GM21381 (cell line): ENCODE results near the gene ARHGAP26.

Source experiments
- ATAC-seq: cut with Tn5 transposase; IDR thresholded peaks from one replicate; pipeline ENCODE4 v1.9.1; 2021; ENCODE audit warnings: mild to moderate bottlenecking, moderate library complexity; ENCODE audit not compliant: unreplicated experiment

The ARHGAP26 gene

DNA sequence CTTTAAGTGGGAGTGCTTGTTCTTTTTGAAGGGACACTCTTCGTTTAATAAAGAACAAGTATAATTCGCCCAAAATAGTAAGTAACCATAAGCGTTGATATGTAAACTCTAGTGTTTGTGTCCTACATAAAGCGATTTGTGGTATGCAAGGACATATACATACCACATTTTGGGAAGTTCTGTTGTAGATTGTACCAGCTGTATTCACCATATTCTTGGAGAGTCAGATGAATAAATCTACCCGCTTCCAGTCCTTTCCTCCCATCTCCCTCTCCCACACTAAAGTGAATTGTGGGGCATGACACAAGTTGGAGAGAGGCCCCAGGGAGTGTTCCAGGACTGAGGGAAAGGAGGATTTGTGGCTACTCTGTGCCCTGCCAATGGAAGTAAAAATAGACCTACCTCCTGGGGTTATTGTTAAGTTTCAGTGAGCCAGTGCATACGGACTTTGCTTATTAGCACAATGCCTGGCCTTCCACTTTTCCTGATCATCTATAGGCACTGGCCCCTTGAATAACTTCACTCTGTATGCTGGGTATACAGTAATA lies 40.6 kb downstream of the ARHGAP26 start:
- ATAC-seq, result no peak

DNA sequence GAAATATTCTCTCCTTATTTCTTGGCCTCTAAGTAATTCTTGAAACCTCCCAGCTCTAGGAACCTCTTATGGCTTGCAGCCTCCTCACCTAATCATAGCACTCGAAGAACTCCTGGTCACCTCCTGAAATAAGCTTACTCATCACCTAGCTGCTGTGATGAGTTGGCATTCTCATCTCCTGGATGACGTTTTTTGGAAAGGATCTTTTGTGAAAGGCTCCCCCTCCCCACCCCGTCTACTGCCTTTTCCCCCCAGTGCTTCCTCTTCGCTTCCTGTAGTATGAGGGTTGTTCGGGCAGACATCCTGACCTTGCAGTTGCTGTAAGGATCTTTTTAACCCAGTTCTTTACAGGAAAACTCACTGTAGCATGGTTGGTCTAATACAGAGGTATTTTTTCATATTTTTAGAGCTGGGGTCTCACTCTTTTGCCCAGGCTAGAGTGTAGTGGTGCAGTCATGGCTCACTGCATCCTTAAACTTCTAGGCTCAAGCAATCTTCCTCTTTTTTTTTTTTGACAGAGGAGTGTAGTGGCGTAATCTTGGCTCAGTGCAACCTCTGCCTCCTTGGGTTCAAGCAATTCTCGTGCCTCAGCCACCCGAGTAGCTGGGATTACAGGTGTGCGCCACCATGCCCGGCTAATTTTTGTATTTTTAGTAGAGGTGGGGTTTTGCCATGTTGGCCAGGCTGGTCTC lies 41.8 kb downstream of the ARHGAP26 start:
- ATAC-seq, result no peak

DNA sequence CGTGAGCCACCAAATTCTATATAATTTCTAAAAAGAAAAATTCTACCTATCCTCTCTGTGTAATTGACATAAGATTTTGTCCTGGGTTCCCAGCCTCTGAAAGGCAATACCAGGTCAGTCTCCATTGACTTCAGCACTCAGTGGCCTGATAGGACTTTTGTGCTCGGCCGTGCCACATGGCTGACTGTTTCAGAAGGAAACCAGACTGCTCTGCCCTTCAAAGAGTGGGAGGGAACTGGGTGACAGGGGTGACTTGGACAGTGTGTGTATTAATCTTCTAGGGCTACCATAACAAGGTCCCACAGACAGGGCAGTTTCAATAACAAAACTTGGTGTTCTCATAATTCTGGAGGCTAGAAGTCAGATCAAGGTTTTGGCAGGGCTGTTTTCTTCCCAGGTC lies 43.0 kb downstream of the ARHGAP26 start:
- no peak for ATAC-seq

DNA sequence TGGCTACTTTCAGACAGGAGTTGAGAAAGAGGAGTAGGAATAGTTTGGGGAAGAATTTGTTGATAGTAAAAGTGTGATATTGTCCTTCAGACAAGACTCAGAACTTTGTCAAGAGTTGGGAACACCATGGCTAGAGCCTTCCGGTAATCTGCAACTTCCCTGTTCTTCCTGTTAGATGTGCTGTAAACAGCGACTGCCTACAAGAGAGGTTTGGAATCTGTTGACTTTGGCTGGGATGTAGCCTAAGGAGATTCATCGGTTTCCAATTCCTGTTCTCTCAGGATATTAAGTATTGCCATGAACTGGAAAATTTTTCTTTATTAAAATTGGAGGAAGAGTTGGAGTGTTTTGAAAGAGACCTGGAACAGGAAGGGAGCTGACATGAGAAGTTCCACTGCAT lies 43.9 kb downstream of the ARHGAP26 start:
- ATAC-seq, result no peak

DNA sequence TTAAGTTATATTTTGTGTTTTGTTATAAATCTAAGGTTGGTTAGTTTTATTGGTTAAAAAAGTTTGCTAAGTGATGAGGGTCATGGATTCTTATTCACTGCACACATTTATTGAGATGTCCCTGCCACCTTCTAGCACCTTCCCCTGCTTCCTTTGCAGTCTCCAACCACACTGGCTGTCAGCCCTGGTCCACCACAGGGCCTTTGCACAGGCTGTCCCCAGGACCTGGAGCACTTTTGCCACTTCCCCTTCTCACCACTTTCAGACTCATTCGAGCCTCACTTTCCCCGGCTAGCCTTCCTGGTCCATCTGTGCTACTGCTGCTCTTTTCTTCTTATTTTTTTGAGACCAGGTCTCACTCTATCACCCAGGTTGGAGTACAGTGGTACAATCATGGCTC lies 45.3 kb downstream of the ARHGAP26 start:
- no peak for ATAC-seq

DNA sequence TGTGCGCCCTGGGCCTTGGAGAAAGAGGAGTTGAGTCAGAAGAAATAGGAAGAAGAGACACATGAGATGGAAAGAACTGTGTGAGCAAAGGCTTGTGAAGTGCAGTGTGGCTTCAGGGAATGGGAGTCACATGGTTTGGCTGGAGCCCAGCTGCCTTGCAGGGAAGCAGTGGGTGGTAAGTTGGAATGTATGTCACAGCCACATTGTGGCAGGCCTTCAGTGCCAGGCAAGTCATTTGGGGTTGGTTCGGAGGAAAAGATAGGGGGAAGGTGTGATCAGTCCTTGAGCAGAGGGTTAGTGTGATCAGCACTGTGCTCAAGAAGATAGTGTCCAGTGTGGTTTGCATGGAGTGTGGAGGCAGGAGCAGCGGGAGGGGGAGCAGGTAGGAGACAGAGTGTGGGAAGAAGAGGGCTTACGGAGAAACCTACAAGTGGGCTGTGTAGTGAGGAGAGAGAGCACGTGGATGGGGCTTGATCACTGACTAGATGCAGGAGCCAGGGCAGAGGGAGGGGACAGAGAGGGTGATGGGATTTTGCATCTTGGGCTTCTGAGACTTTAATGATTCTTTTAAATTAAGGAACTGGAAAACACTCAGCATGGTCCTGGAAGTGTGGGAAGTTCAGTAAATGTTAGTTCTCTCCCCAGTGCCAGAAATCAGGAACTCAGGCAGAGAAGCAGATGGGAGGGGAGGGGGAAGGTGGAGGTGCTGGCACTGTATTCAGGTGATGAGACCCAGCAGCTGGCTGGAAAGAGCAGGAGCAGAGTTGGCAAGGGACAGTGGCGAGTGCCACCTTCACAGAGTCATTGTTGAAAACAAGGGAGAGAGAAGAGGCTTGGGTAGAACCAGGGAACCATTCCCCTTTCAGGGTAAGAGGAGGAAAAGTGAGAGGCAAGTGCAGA lies 46.6 kb downstream of the ARHGAP26 start:
- no peak for ATAC-seq

DNA sequence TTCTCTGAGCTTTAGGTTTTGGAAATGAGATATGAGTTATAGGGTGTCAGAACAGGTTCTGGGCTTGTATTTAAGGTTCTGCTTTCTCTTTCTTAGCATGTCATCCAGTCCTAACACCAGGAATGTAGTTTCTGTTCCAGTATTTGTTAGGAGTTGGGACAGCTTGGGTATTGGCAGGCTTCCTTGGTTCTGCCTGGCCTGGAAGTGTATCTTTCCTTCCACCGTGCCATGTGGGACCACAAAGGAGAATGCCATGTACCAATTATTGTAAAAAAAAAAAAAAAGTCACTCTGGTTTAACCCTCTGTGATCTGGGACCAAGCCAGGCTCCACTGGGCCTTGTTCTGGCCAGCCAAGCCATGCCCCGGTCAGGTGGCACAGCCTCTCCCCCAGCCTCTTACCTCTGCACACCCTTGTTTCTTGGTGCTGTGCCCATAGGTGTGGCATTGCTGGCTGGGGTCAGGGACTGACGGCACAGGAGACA lies 47.8 kb downstream of the ARHGAP26 start:
- ATAC-seq, result no peak

DNA sequence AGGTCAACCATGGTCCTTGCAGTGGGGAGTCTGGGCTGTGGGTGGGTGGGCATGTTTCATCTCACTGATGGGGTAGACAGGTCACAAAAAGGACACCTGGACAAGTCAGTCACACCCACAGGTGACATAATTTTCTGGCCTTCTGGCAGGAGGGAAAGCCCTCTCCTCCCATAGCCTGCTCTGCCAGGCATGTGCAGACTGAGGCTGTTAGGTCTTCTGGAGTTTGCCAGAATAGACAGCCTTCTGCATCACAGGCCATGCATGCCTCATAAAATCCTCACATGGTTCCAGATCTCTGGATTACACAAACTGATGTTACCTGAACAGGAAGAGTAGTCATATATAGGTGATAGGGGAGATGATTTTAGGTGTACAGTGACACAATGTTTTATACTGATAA lies 49.1 kb downstream of the ARHGAP26 start:
- ATAC-seq, result no peak

DNA sequence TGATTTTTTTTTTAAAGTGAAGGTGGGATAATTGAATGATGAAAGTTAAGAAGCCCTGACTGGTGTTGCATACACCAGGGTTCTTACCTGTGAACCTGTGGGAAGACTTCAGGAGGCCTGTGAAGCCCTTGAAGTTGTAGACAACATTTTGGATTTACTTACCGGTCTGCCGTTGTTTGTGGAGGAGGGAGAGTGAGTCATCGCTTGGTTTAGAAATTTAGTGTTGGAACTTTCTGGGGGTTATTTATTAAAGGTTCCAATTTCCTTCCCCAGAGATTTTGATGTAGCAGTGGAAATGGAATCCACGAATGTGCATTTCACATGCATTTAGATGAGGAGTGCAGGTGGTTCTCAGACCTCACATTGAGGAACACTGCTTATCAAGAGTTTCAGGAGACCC lies 49.6 kb downstream of the ARHGAP26 start:
- no peak for ATAC-seq

DNA sequence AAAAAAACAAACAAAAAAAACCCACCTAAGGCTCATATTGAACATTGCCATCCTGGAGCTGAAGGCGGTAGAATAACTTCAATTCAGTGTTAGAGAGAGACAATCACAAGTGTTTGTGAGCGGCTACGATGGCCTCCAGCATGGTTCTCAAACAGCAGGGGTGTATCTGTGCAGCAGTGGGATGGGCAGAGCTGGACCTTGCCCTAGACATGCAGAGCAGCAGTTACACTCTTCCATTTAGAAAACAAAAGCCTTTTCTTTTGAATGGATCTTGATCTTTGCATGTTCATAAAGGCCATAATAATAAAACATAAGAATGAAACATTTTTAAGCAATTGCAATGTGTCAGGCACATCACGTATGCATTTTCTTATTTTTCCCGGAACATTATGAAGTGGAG lies 50.3 kb downstream of the ARHGAP26 start:
- no peak for ATAC-seq

DNA sequence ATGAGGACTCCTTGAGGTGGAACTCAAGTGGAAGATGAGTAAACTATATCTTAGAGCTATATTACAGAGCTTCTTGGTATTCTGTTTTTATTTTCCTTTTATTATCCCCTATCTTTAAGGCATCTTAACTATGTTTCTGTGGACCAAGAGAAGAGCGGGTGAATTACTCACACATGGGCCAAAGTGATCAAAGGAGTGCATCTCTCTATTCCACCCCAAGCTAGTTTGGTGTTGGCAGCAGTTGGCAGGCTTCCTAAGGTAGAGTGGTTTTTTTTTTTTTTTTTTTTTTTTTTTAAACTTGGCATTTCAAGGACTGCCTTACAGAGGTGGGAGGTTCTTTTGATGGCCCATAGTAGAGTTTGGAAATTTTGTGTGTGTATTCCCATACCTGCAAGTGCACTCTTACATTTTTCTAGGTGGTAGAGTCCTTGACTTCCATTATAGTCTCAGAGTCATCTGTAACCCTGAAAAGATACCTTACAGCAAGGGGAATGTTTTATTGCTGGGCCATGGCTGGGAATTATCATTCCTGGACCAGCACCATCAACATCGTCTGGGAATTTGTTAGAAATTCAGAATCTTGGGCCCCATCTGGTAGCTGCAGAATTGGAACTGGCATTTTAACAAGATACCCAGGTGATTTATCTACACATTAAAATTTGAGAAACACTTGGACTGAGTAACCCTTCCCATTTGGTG lies 51.0 kb downstream of the ARHGAP26 start:
- ATAC-seq, result no peak

DNA sequence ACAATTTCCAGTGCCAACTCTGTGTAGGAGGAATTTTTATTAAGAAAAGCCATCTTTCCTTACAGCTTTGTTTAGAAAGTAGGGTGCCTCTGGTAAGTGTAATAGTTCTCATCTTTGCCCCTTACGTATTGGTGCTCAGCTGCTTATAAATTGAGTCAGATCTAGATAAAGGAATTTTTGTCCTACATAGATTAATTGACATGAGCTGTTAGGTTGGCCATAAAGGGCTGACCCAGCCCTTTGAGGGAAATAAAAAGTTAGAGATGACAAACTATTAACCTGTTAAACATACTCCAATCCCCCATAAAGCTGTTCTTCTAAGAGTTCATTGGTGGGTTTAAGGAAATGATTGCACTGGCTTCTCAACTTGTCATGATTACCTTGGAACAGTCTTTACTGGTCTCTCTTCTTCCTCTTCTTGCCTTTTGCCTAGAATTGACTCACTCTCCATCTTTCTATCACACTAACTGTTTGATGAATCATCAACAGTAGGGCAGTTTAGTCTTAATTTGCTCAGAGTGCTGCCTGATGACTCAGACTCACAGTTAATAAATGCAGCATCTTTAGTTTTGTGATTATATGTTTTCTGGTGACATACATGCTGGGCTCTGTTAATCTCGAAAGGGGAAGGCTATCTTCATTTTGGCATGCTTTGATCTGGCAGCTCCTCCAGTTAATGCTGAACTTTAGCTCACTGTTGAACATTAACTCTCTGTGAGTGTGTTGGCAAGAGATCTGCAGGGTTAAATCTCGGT lies 51.7 kb downstream of the ARHGAP26 start:
- ATAC-seq, result peak; percentile 79

DNA sequence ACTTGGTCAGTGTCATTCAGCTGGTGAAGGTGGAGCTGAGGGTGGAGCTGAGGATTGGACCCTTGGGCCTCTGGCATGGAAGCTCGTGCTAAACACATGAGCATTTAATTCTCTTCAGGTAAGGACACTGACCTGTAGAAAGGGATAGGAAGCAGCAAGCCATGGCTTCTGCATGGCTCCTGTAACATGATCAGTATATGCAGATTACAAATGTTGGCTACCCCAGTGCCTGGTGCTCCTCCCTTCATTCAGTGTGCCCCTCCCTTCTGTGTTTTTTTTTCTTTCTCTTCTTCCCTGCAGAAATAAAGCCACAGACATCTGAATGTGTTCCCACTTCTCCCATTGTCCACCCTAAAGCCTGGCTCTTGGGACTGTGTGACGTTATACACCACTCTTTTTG lies 52.9 kb downstream of the ARHGAP26 start:
- no peak for ATAC-seq

DNA sequence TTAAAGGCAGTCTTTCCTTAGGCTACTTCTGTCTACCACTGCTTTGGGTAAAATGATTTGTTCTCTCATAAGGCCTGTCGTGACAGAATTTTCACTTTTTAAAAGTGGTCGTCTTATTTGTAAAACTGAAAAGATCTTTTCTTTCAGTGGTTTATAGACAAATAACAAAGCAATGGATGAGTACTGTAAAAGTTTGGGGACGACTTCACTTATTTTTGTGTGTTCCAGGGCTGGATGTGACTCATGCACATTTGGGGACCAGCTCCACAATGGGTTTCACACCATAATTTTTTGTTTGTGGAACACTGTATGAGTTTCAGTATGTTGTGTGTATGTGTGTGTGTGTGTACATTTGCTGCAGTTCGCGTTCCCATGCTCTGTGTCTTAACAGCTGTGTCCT lies 53.6 kb downstream of the ARHGAP26 start:
- ATAC-seq, result no peak

DNA sequence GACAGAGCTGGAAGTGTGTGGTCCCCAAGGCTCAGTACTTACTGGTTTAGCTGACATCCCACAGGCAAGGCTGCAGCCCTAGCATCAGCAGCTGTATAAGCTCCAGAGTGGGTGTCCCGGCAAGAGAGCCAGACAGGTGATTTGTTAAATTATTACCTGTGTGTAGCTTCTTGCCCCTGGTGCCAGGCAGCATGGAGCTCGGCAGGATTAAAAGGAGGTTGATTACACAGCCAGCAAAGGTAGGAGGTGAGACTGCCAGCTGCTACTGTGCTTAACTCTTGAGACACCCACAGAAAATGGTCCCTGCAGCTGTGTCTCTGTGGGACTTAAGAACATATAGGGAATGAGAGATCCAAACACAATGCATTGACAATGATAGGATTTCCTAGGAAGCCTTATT lies 54.2 kb downstream of the ARHGAP26 start:
- ATAC-seq, result no peak

DNA sequence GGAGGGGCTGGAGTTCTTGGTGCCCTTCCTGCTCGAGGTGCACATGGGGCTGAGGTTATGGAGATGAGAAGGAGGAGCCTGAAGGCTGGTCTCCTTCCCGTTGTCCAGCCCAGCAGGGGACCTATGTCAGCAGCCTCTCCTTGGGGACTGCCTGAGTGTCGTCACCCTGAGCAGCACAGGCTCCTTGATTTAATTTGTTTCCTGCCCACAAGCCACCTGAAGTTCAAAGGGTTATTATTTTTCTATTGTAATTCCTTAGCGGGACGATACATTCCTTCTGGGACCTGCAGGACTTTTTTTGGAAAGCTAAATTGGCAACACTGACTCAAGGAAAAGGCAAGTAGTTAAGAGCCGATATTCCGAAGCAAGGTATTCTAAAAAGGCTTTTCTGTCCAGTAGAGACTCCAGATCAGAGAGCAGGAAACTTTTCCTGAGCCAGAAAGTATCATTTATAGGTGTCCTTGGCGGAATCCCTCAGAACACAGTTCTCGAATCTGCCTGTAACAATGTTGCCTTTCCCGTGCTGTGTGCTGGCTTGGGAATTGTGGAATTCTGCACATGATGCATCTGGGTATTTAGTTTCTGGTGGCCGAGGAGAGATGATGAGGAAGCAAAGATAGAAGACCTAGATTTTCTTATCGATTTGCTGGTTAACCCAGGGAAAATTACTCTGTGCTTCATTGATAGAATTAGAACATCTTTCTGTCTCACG lies 55.4 kb downstream of the ARHGAP26 start:
- no peak for ATAC-seq

DNA sequence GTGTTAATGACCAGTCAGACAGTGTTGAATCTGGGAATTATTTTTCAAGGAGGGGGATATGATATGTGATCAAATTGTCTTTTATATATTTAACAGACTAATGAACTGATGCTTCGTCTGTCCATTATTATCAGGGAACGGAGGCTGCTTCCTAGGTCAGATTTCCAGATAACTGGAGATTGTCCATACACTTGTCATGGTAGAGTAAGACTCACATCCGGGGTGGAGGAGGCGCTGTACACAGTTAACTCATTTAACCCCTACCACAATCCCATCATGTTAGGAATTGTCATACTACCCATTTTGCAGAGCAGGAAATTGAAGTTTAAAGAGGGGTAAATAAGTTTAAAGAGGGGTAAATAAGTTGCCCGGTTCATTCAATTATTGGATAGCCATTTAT lies 55.9 kb downstream of the ARHGAP26 start:
- no peak for ATAC-seq

DNA sequence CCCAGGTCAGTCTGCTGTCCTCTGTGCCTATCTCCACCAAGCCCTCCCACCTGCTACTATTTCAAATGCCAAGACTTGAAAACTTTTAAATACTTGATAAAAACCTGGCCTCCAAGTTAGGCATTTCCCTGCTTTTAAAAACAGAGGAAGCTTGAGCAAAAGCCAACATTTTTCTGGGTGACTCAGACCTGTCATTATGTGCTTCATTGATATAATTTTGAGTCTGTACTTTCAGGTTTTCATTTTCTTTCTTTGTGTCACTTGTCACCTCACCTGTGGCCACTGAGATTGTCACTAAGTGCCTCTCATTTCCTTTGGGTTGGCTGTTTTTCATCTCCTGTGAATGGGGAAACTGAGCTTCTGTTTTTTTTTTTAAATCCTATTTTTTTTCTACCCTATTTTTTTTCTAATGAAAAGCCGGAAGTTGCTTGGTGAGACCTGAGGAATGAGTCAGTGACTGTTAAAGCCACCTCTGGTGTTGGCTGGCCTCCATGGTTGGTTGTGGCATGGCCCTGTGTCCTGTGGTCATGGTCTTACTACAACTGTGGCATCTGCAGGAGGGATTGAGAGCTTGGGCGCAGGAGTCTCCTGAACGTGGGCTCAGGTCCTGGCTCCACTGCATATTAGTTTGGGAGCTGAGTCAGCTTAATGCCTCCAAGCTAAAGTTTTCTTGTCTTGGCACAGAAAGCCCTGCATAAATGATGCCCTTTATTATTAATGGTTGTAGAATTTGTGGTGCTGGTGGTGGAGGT lies 56.7 kb downstream of the ARHGAP26 start:
- no peak for ATAC-seq

DNA sequence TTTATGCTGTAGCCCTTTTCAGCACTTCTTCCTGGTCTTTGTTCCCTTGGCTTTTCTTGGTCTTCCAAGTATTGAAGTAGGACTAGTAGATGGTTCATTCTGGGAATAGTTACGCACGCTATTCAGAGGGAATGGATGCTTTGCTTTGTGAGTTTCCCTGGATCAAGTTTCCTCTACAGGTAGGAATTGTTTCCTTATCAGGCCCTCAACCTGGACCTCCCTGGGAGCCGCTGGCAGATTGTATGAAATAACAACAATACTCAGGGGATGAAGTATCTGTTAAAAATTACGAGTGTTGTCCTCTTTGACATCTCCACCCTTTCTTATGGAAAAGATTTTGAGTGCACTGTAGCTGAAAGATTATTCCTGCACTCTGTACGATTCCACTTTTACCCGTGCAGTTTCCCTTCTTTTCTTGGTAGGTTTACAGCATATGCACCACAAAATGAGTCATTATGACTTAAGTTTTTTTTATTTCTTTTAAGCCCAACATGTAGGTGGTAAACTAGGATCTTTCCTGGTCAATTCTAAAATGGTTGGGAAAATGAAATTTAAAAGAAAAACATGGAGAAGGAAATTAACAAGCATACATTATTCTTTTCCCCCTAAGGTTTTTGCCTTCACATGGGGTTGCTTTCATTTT lies 57.9 kb downstream of the ARHGAP26 start:
- no peak for ATAC-seq
